Neuron (in vitro differentiated cells): ENCODE results near the gene MRPL38.
A peak's percentile ranks its signal among the peaks of the same experiment; 100 is the strongest.
"Not testable (repeated sequence)": the region's sequence is repeated elsewhere in the genome, so short reads cannot be mapped to it uniquely, and the experiment has no call there.

Experiments
- H2AFZ ChIP-seq: one replicate; pipeline ENCODE4 v1.6.1; 2013; ENCODE audit warnings: low read depth, mild to moderate bottlenecking, inconsistent platforms, low read length, moderate library complexity
- H3K27me3 ChIP-seq: one replicate; pipeline ENCODE4 v1.6.1; 2013; ENCODE audit warnings: low read length; ENCODE audit not compliant: insufficient read depth
- H3K36me3 ChIP-seq: one replicate; pipeline ENCODE4 v1.6.1; 2013; ENCODE audit warnings: low read length; ENCODE audit not compliant: insufficient read depth
- H3K4me1 ChIP-seq: one replicate; pipeline ENCODE4 v1.6.1; 2013; ENCODE audit warnings: low read length; ENCODE audit not compliant: insufficient read depth
- H3K4me3 ChIP-seq: 2 replicates; pipeline ENCODE4 v1.5.1; 2013; ENCODE audit warnings: mild to moderate bottlenecking, low read length, moderate library complexity
- H3K9me3 ChIP-seq: one replicate; pipeline ENCODE4 v1.6.1; 2013; ENCODE audit warnings: low read length

Gene MRPL38

GRCh38 chr17:75889454-75889853 is 15.2 kb downstream of the MRPL38 start:
- Histone ChIP-seq H3K9me3 (no peaks in the 10 kb centered on the region), H2AFZ (no peak overlapping the region), H3K4me3 (no peak overlapping the region), H3K36me3 (no peaks in the 10 kb centered on the region), H3K27me3 (no peaks in the 10 kb centered on the region), H3K4me1 (no peaks in the 10 kb centered on the region)

DNA sequence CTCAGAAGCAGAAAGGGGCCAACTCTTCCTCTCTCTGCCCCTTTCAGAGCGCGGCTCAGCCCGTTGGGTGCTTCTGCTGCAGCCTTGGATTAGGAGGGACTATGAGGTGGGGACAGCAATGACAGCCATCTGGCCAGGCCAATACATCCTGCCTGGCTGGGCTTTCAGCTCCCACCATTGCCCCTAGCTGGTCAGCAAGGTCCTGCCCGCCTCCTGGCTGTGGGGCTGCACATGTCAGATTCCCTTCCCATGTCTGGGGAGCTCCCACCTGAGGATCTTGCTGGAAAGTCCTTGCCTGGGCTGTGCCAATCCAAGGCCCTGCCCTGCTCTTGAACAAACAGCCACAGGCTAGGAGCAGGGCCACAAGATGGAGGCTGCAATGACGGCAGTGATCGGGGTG is 16.2 kb downstream of the MRPL38 start:
- H3K36me3 ChIP-seq, result no peaks in the 10 kb centered on the region
- H3K27me3 ChIP-seq, result no peaks in the 10 kb centered on the region
- H3K4me1 ChIP-seq, result no peaks in the 10 kb centered on the region
- H3K9me3 ChIP-seq, result no peaks in the 10 kb centered on the region
- no peak overlapping the region for H2AFZ ChIP-seq
- H3K4me3 ChIP-seq, result no peak overlapping the region

DNA sequence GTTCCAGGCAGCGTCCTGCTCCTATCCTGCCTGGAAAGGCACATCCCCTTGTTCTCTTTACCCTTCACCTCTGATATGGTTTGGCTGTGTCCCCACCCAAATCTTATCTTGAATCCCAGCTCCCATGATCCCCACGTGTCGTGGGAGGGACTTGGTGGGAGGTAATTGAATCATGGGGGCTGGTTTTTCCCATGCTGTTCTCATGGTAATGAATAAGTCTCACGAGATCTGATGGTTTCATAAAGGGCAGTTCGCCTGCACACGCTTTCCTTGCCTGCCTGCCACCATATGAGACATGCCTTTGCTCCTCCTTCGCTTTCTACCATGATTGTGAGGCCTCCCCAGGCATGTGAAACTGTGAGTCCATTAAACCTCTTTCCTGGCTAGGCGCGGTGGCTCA is 18.8 kb downstream of the MRPL38 start:
- H3K4me3 ChIP-seq, H2AFZ ChIP-seq, H3K36me3 ChIP-seq, H3K27me3 ChIP-seq, H3K9me3 ChIP-seq, H3K4me1 ChIP-seq: not testable (repeated sequence)

GRCh38 chr17:75885431-75885830 is 19.3 kb downstream of the MRPL38 start:
- no peaks in the 10 kb centered on the region for H3K36me3 ChIP-seq
- H3K9me3 ChIP-seq, result no peaks in the 10 kb centered on the region
- no peak overlapping the region for H2AFZ ChIP-seq
- H3K4me3 ChIP-seq, result no peak overlapping the region
- H3K4me1 ChIP-seq, result no peaks in the 10 kb centered on the region
- H3K27me3 ChIP-seq, result peaks cover 4% of the 10 kb centered on the region

DNA sequence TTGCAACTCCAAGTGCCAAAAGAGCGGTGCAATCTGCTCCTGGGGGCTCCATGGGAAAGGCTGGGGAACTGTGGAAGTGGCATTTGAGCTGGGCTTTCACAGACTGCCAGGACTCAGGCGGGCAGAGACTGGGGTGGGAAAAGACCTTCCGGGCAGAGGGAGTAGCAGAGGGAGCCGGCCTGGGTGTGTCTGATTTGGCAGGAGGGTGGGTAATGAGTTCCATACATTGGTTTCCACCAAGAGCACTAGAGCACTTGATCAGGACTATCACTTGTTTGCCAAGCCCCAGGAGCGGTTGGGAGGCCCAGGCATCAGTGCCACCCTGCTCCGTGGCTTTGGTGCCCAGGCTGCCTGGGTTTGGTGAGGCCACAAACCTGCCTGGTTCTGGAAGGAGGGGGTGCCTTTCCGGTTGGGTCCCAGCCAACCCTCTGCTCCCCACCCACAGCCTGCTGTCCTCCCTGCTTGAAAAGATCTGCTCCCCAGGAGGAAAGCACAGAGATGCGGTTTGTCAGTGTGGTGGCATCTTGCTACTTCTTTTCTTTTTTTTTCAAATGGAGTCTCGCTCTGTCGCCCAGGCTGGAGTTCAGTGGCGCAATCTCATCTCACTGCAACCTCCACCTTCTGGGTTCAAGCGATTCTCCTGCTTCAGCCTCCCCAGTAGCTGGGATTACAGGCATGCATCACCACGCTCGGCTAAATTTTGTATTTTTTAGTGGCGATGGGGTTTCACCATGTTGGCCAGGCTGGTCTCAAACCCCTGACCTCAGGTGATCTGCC is 22.8 kb downstream of the MRPL38 start:
- Histone ChIP-seq H3K9me3 (no peaks in the 10 kb centered on the region), H3K27me3 (peaks cover 34% of the 10 kb centered on the region), H3K4me1 (peaks cover 4% of the 10 kb centered on the region), H3K36me3 (no peaks in the 10 kb centered on the region), H3K4me3 (no peak overlapping the region), H2AFZ (no peak overlapping the region)

DNA sequence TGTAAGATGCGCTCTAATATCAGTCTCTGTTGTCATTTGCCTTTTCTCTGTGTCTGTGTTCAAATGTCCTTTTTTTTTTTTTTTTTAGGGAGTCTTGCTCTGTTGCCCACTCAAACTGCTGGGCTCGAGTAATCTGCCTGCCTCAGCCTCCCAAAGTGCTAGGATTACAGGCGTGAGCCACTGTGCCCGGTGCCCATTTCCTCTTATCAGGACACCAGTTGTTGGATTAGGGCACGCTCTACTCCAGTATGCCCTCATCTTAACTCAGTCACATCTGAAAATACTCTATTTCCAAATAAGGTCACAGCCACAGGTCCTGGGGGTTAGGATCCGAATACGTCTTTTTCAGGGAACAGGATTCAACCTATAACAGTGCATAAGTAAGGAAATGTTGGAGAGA is 24.4 kb downstream of the MRPL38 start:
- Histone ChIP-seq H3K36me3 (no peaks in the 10 kb centered on the region), H3K27me3 (peaks cover 50% of the 10 kb centered on the region), H3K4me1 (peaks cover 4% of the 10 kb centered on the region), H3K4me3 (no peak overlapping the region), H3K9me3 (no peaks in the 10 kb centered on the region), H2AFZ (no peak overlapping the region)

- peaks cover 4% of the 10 kb centered on the region for H3K4me1 ChIP-seq
- no peaks in the 10 kb centered on the region for H3K9me3 ChIP-seq
- H2AFZ ChIP-seq, result peak within 1 kb of the TSS; percentile 68
- H3K27me3 ChIP-seq, result peaks cover 56% of the 10 kb centered on the region
- no peaks in the 10 kb centered on the region for H3K36me3 ChIP-seq
- H3K4me3 ChIP-seq, result peak within 1 kb of the TSS; percentile 21
These were observed 26.3 kb downstream of the MRPL38 start, which contains the start of gene TRIM47 for GRCh38 chr17:75878174-75878998. Gene TRIM47, minus strand, starts transcription at chr17:75878581. Its CDS starts 33 bp downstream, at chr17:75878548.

GRCh38 chr17:75877752-75878173 is 26.9 kb downstream of the MRPL38 start:
- no peaks in the 10 kb centered on the region for H3K36me3 ChIP-seq
- peak overlapping the region; percentile 21 for H3K4me3 ChIP-seq
- H2AFZ ChIP-seq, result peak overlapping the region; percentile 68
- peaks cover 9% of the 10 kb centered on the region for H3K4me1 ChIP-seq
- H3K9me3 ChIP-seq, result no peaks in the 10 kb centered on the region
- peaks cover 56% of the 10 kb centered on the region for H3K27me3 ChIP-seq

GRCh38 chr17:75876938-75877751 is 27.5 kb downstream of the MRPL38 start:
- no peaks in the 10 kb centered on the region for H3K36me3 ChIP-seq
- H3K9me3 ChIP-seq, result no peaks in the 10 kb centered on the region
- peaks cover 56% of the 10 kb centered on the region for H3K27me3 ChIP-seq
- H3K4me1 ChIP-seq, result peaks cover 15% of the 10 kb centered on the region
- H2AFZ ChIP-seq, result peak overlapping the region; percentile 68
- H3K4me3 ChIP-seq, result peak overlapping the region; percentile 21

DNA sequence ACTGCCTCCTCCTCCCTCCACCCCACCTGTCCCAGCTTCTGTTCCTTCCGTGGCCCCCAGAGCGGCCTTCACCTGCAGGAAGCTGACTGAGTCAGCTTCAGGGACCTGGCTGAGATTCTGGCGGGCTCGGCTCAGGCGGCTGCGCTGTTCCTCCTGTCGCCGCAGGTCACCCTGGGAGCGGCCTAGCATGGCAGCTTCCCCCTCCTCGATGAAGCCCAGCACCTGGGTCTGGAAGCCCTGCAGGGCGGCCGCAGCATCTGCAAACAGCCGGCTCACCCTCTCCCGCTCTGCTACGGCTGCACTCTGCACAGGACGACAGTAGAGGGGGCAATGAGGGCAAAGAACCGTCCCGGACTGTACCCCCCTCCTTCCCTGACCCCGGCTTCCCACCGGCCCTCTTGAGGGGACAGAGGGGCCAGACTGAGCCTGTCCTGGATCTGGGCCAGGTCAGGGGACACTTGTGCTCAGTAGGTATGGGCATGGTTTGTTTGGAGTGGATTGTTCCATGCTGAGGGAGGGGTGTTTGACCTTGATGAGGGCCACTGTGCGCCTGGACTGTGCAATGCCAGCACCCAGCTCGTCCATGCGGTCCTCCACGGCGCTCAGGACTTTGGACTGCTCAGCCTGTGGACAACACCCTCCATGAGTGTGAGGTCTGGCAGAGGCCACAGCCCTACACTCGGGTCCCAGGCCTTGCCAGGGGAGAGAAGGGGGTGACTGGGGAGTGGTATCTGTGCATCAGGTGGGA is 28.3 kb downstream of the MRPL38 start:
- no peaks in the 10 kb centered on the region for H3K9me3 ChIP-seq
- peaks cover 15% of the 10 kb centered on the region for H3K4me1 ChIP-seq
- no peak overlapping the region for H2AFZ ChIP-seq
- H3K36me3 ChIP-seq, result no peaks in the 10 kb centered on the region
- H3K4me3 ChIP-seq, result no peak overlapping the region
- peaks cover 56% of the 10 kb centered on the region for H3K27me3 ChIP-seq

DNA sequence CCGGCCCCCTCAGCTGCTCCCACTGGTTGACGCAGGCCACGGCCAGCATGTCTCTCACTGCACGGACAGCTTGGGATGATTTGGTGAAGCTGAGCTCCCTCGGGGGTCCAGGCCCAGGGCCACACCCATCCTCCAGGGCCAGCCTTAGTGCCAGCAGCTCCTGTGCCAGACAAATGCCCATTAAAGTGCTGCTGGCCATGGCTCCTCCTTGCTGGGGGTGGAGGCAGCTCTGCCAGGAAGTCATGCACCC is 28.8 kb downstream of the MRPL38 start:
- Histone ChIP-seq H3K4me1 (peaks cover 15% of the 10 kb centered on the region), H3K9me3 (no peaks in the 10 kb centered on the region), H2AFZ (no peak overlapping the region), H3K36me3 (no peaks in the 10 kb centered on the region), H3K4me3 (no peak overlapping the region), H3K27me3 (peaks cover 56% of the 10 kb centered on the region)

DNA sequence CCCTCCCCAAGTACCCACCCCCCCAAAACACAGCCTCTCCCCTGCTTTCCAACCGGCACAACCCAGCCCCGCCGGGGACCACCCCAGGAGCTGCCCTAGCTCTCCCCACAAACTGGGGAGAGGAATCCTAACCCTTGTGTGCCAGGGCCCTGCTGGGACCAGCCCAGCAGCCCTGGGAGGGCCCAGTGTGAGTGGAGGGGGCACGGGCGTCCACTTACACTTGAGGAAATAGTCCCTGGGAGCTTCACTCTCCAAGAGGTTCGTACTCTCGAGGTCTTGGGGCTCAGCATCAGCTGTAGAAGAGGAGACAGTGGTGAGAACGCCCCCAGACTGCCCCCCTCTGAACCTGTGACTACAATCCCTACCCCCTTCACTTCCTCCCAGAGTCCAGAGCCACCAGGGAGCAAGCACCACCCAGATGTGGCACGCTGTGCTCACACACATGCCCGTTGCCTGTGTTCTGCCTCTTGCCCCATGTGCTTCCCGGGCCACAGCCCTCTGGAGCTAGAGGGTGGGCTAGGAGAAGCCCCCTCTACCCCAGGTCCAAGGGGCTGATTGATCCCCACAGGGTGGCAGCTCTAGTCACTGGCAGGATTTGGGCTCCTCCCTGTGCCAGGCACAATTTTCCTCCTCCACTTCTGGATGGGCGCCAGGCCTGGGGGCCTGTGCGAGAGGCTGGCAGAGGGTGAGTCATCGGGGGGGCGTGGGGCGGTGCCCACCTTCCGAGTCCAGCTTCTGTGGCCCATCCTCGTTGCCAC is 29.3 kb downstream of the MRPL38 start:
- peaks cover 51% of the 10 kb centered on the region for H3K27me3 ChIP-seq
- no peak overlapping the region for H3K4me3 ChIP-seq
- H3K36me3 ChIP-seq, result no peaks in the 10 kb centered on the region
- peaks cover 15% of the 10 kb centered on the region for H3K4me1 ChIP-seq
- no peak overlapping the region for H2AFZ ChIP-seq
- no peaks in the 10 kb centered on the region for H3K9me3 ChIP-seq
